ENCODE results near the gene CMTM1. TPM values are rescaled to one million over a fixed set of nuclear protein-coding genes. Genes with fewer than 3 reads are reported as not detected.

Gene CMTM1
- total RNA-seq, 1 experiment from 2014 or later, result 9.4 TPM

DNA sequence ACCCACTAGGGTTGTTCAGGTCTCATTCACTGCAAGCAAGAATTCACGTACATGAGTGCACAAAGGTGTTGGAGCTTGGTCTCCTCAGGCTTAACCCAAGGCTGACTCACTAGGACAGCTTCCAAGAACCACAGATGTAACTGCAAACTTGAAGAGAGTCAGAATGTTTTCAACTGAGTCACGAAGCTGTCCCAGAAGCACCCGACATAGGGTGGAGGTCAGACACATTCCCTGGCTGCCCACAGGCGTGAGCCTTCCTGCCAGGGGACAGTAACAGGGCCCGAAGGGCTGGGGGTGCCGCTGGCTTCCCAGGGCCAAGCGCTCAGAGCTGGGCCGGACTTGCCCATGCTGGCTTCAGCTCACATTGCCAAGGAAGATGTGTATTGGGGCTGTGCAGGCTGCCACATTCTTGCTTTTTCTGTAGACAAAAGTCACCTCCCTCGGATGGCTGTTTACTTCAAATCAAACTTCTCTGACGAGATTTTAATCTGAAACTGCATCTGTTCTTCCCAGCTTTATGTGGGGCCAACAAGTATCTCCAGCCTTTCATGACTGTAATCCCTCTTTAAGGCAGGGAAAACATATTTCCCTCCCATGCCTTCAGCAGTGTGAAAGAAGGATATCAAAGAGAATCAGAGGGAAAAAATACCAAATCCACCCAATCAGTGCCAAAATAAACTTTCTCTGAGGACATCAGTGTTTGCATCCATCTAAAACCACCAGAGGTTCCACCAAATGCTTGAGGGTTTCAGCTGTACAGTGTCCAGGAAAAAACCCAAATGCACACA, 52.5 kb downstream of the CMTM1 start:
- Histone ChIP-seq H3K9me2 (ENCODE audit: insufficient read depth) (no peaks in the 10 kb centered on the region), H3K27ac (peak overlapping the region; percentile 54), H3K27me3 (ENCODE audit: insufficient read depth, low read depth) (no peaks in the 10 kb centered on the region), H2AFZ (no peak overlapping the region), H3K4me2 (peak overlapping the region; percentile 51), H3K9me3 (ENCODE audit: insufficient read depth, low read depth) (no peaks in the 10 kb centered on the region), H3K36me3 (ENCODE audit: low read depth) (0 out of 2 replicates have a peak, but pooled peaks cover 8% of the 10 kb centered on the region), H3K4me3 (no peak overlapping the region), H3F3A (ENCODE audit: insufficient read depth, low read depth) (peaks cover 34% of the 10 kb centered on the region), H3K79me2 (ENCODE audit: low read depth) (no peaks in the 10 kb centered on the region), H4K20me1 (ENCODE audit: insufficient read depth) (no peaks in the 10 kb centered on the region), H3K4me1 (replicated peaks; ENCODE audit: insufficient read depth) (peaks cover 31% of the 10 kb centered on the region)
- intact Hi-C loops (cut with micrococcal nuclease; ENCODE audit: unreplicated experiment), result loop anchor here (1.0 kb wide), 1 partner anchor 21 kb away; no protein-coding TSS in a partner anchor
- peak; percentile 89 to 94 for DNase-seq
- ChIA-PET POLR2A (ENCODE audit: unreplicated experiment) (interaction anchor here (0.5 to 0.8 kb wide), 4 partner anchors 10 to 73 kb away, joined by 3 to 4 read pairs (median 4); no protein-coding TSS in a partner anchor), CTCF (interaction anchor here (1.0 to 2.3 kb wide), 5 partner anchors 10 to 249 kb away, joined by 4 to 15 read pairs (median 7); no protein-coding TSS in a partner anchor)
- no TSS peak for BruUV-seq (replicated peaks)
- TF ChIP-seq CTCF (conservative IDR thresholded peaks at IDR 0.05), result no peak
- TF ChIP-seq EZH2 (IDR thresholded peaks at IDR 0.05; ENCODE audit: low read depth), result no peak

- Histone ChIP-seq H3K27ac (no peak overlapping the region; the same call in 1 of the 2 replicates), H4K20me1 (ENCODE audit: insufficient read depth) (no peaks in the 10 kb centered on the region), H3K79me2 (ENCODE audit: low read depth) (no peaks in the 10 kb centered on the region), H3K4me2 (no peak overlapping the region), H3K36me3 (ENCODE audit: low read depth) (0 out of 2 replicates have a peak, but pooled peaks cover 8% of the 10 kb centered on the region), H3F3A (ENCODE audit: insufficient read depth, low read depth) (peaks cover 30% of the 10 kb centered on the region), H3K4me3 (no peak overlapping the region), H3K9me2 (ENCODE audit: insufficient read depth) (no peaks in the 10 kb centered on the region), H3K9me3 (ENCODE audit: insufficient read depth, low read depth) (no peaks in the 10 kb centered on the region), H2AFZ (no peak overlapping the region), H3K4me1 (replicated peaks; ENCODE audit: insufficient read depth) (peaks cover 31% of the 10 kb centered on the region), H3K27me3 (ENCODE audit: insufficient read depth, low read depth) (no peaks in the 10 kb centered on the region)
- DNase-seq, result no peak
- TF ChIP-seq EZH2 (IDR thresholded peaks at IDR 0.05; ENCODE audit: low read depth), result no peak
- no peak for TF ChIP-seq CTCF (conservative IDR thresholded peaks at IDR 0.05)
- intact Hi-C loops (cut with micrococcal nuclease; ENCODE audit: unreplicated experiment), result no loop called here
- POLR2A ChIA-PET (ENCODE audit: unreplicated experiment), result no interaction called here
- BruUV-seq (replicated peaks), result no TSS peak
- CTCF ChIA-PET, result interaction anchor here (0.7 to 2.3 kb wide), 4 partner anchors 11 to 248 kb away, joined by 7 to 15 read pairs (median 7); no protein-coding TSS in a partner anchor
Measured at GRCh38 chr16:66619534-66620428, 53.5 kb downstream of the CMTM1 start.

- no peak for DNase-seq
- no peak overlapping the region for H3K4me3 ChIP-seq
- intact Hi-C loops (cut with micrococcal nuclease; ENCODE audit: unreplicated experiment), result no loop called here
- POLR2A ChIA-PET (ENCODE audit: unreplicated experiment), result no interaction called here
- no peak overlapping the region for H3K4me2 ChIP-seq
- no peak overlapping the region for H2AFZ ChIP-seq
- H3F3A ChIP-seq (ENCODE audit: insufficient read depth, low read depth), result peaks cover 30% of the 10 kb centered on the region
- CTCF ChIA-PET, result interaction anchor here (0.7 kb wide), 2 partner anchors 110 to 1040 kb away, joined by 3 to 7 read pairs; no protein-coding TSS in a partner anchor
- peaks cover 31% of the 10 kb centered on the region for H3K4me1 ChIP-seq (replicated peaks; ENCODE audit: insufficient read depth)
- no peaks in the 10 kb centered on the region for H4K20me1 ChIP-seq (ENCODE audit: insufficient read depth)
- no peaks in the 10 kb centered on the region for H3K9me3 ChIP-seq (ENCODE audit: insufficient read depth, low read depth)
- BruUV-seq (replicated peaks), result no TSS peak
- H3K79me2 ChIP-seq (ENCODE audit: low read depth), result no peaks in the 10 kb centered on the region
- H3K27ac ChIP-seq, result no peak overlapping the region
- TF ChIP-seq CTCF (conservative IDR thresholded peaks at IDR 0.05) (no peak), EZH2 (IDR thresholded peaks at IDR 0.05; ENCODE audit: low read depth) (no peak)
- no peaks in the 10 kb centered on the region for H3K27me3 ChIP-seq (ENCODE audit: insufficient read depth, low read depth)
- 0 out of 2 replicates have a peak, but pooled peaks cover 8% of the 10 kb centered on the region for H3K36me3 ChIP-seq (ENCODE audit: low read depth)
- H3K9me2 ChIP-seq (ENCODE audit: insufficient read depth), result no peaks in the 10 kb centered on the region
Measured at GRCh38 chr16:66620429-66620795, 54.2 kb downstream of the CMTM1 start.
